Osteocyte (in vitro differentiated cells): ENCODE data around the gene DAPK2. TPM values are rescaled to one million over a fixed set of nuclear protein-coding genes. Genes with fewer than 3 reads are reported as not detected.

ENCODE experiments used
- DNase-seq: peaks from one replicate; pipeline ENCODE4 v3.0.0; 2021; ENCODE audit warnings: mixed read lengths; ENCODE audit not compliant: unreplicated experiment; ENCODE audit errors: extremely low spot score
- H3K27ac Mint-ChIP-seq: one replicate; pipeline ENCODE4 v1.8.0; 2021; ENCODE audit warnings: mild to moderate bottlenecking, mixed read lengths; ENCODE audit not compliant: unreplicated experiment
- H3K27me3 Mint-ChIP-seq: one replicate; pipeline ENCODE4 v1.8.0; 2021; ENCODE audit warnings: mixed read lengths; ENCODE audit not compliant: unreplicated experiment
- H3K36me3 Mint-ChIP-seq: one replicate; pipeline ENCODE4 v1.8.0; 2021; ENCODE audit warnings: mixed read lengths; ENCODE audit not compliant: unreplicated experiment
- H3K4me1 Mint-ChIP-seq: one replicate; pipeline ENCODE4 v1.8.0; 2021; ENCODE audit warnings: mixed read lengths; ENCODE audit not compliant: unreplicated experiment
- H3K4me3 Mint-ChIP-seq: one replicate; pipeline ENCODE4 v1.8.0; 2021; ENCODE audit warnings: mild to moderate bottlenecking, moderate library complexity, mixed read lengths; ENCODE audit not compliant: unreplicated experiment
- H3K9me3 Mint-ChIP-seq: one replicate; pipeline ENCODE4 v1.8.0; 2021; ENCODE audit warnings: mixed read lengths; ENCODE audit not compliant: unreplicated experiment
- total RNA-seq: library from RNA; stranded (reverse); gene quantifications from 2 replicates; pipeline ENCODE4 v1.2.1, GENCODE V29; 2021
- TF ChIP-seq, protein P1 (sequence below): fragments of 200-600 bp; sonication (generic); IDR thresholded peaks from 2 replicates; pipeline ENCODE4 v1.5.0; 2021; ENCODE audit warnings: antibody characterized with exemption, mild to moderate bottlenecking, moderate library complexity

DAPK2 gene
- total RNA-seq, 1 donor from 2014 or later: 17.6 TPM

DNA sequence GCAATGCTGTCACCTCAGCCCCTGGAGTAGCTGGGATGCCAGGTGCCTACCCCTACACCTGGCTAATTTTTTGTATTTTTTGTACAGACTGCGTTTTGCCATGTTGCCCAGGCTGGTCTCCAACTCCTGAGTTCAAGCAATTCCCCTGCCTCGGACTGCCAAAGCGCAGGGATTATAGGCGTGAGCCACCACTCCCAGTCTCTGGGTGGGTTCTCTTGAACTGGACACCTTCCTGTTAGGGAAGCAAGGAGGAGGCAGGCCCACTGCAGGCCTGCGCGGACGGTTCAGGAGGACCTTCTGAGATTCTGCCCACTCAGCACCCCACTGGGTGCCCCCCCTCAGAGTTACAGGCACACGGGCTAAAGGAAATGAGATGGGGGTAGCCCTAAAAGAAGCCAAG, 138.8 kb downstream of the DAPK2 start:
- H3K4me1 Mint-ChIP-seq: peaks cover 51% of the 10 kb centered on the region
- DNase-seq: no peak
- no peak overlapping the region for H3K27ac Mint-ChIP-seq
- TF ChIP-seq, protein P1, sequence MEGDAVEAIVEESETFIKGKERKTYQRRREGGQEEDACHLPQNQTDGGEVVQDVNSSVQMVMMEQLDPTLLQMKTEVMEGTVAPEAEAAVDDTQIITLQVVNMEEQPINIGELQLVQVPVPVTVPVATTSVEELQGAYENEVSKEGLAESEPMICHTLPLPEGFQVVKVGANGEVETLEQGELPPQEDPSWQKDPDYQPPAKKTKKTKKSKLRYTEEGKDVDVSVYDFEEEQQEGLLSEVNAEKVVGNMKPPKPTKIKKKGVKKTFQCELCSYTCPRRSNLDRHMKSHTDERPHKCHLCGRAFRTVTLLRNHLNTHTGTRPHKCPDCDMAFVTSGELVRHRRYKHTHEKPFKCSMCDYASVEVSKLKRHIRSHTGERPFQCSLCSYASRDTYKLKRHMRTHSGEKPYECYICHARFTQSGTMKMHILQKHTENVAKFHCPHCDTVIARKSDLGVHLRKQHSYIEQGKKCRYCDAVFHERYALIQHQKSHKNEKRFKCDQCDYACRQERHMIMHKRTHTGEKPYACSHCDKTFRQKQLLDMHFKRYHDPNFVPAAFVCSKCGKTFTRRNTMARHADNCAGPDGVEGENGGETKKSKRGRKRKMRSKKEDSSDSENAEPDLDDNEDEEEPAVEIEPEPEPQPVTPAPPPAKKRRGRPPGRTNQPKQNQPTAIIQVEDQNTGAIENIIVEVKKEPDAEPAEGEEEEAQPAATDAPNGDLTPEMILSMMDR: no peak
- H3K4me3 Mint-ChIP-seq: no peak overlapping the region
- no peaks in the 10 kb centered on the region for H3K36me3 Mint-ChIP-seq
- no peaks in the 10 kb centered on the region for H3K27me3 Mint-ChIP-seq
- no peaks in the 10 kb centered on the region for H3K9me3 Mint-ChIP-seq

DNA sequence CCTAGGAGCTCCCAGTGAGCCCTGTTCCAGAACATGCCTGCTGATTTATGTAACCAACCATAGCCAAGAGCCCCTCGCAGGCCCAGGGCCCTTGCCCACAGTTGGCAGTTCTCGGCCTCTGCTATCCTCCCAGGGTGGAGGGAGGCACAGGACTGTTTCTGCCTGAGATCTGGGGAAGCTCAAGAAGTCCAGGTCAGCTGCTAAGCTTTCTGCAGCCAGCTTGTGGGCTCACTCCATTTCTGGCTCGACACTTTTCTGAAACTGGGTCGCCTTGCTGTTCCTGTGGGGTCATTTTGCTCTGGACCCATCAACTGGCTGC, 140.1 kb downstream of the DAPK2 start:
- Mint-ChIP-seq H3K27me3 (no peaks in the 10 kb centered on the region), H3K4me3 (no peak overlapping the region), H3K9me3 (no peaks in the 10 kb centered on the region), H3K4me1 (peaks cover 43% of the 10 kb centered on the region), H3K36me3 (no peaks in the 10 kb centered on the region), H3K27ac (no peak overlapping the region)
- TF ChIP-seq, protein P1: no peak
- no peak for DNase-seq

DNA sequence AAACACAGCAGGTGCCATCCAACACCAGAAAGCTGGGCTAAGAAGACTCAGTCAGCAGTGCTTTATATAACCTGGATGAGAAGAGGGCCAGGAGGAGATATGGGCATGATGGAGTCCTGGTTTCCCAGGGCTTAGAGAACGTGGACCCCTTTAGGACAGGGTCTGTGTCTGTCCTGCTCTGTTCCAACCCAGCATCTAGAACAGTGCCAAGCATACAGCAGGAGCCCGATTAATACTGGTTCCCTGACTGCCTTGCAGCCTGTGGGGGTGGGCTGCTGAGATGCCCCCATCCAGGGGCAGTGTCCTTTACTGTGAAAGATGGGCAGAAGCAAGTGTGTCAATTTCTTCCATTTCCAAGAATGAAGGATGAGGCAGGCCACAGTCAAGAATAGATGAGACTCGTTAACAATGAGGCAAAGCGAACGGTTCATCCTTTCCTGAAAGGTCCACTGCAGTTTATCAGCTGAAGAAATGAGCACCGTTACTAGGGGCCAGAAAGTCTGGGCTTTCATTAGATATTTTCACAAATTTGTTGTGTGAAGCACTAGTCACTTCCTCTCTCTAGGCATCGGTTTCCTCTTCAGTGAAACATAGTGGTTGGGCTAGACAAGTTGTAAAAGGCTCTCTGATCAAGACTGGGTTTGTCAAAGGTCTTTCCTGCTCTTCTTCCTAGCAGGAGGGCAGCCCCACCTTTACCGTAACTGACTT, 140.6 kb downstream of the DAPK2 start:
- TF ChIP-seq, protein P1: no peak
- Mint-ChIP-seq H3K27me3 (no peaks in the 10 kb centered on the region), H3K36me3 (no peaks in the 10 kb centered on the region), H3K4me1 (peaks cover 41% of the 10 kb centered on the region), H3K9me3 (no peaks in the 10 kb centered on the region), H3K4me3 (no peak overlapping the region), H3K27ac (no peak overlapping the region)
- no peak for DNase-seq

DNA sequence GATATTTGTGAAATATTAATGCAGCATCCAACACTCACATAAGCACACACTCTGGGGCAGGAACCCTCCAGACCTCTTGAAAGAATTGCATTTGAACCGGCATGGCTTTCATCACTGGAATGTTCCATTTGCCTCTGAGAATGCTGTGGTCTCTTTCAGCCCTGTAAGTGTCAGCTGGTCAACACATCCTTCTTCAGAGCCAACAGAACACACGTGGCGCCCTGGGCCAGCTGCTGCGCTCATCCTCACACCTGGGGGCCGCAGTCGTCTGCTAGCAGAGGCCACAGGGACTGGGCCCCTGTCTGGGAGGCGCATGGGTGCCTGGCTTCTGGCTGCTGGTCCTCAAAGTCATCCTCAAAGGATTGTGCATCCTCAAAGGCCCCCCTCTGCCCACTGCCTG, 141.2 kb downstream of the DAPK2 start:
- DNase-seq: no peak
- H3K27me3 Mint-ChIP-seq: no peaks in the 10 kb centered on the region

DNA sequence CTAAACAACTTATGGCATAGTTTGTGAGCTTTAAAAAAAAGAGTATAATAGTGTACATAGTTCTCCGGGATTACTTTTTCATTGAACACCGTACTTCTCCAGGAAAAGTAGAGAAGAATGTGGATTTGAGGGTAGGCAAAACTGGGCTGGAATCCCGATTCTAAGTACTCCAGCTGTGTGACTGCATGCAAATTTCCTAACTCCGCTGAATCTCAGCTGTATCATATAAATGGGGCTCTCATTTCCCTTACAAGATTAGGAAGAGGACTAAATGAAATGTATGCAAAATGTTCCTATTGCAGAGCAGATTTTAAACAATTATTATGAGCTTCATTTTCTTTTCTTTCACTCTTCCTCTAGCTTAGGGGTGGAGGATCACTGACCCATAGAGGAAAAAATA, 142.2 kb downstream of the DAPK2 start:
- TF ChIP-seq, protein P1: no peak
- H3K27ac Mint-ChIP-seq: no peak overlapping the region
- peaks cover 32% of the 10 kb centered on the region for H3K4me1 Mint-ChIP-seq
- no peak overlapping the region for H3K4me3 Mint-ChIP-seq
- H3K9me3 Mint-ChIP-seq: no peaks in the 10 kb centered on the region
- H3K27me3 Mint-ChIP-seq: no peaks in the 10 kb centered on the region
- H3K36me3 Mint-ChIP-seq: no peaks in the 10 kb centered on the region
- DNase-seq: no peak

More for the DNA sequence above, 141.2 kb downstream of the DAPK2 start:
- Mint-ChIP-seq H3K36me3 (no peaks in the 10 kb centered on the region), H3K9me3 (no peaks in the 10 kb centered on the region), H3K4me1 (peaks cover 40% of the 10 kb centered on the region), H3K27ac (no peak overlapping the region), H3K4me3 (no peak overlapping the region)
- TF ChIP-seq, protein P1: no peak
